A673 (cell line): ENCODE data around the gene APOBEC2. TPM values are rescaled to one million over a fixed set of nuclear protein-coding genes. Genes with fewer than 3 reads are reported as not detected.

Experiments used
- BruUV-seq: library from RNA; stranded (reverse); fragments of 400-500 nt; replicated peaks from 2 replicates; lab custom pipeline; 2021; lab: Mats Ljungman, UMichigan
- CTCF ChIA-PET: fragments of 300-600 bp; sonication (Branson Sonifier 250); formaldehyde crosslinking; loops from one replicate; lab custom pipeline; 2022; ENCODE audit warnings: antibody characterized with exemption; lab: Charles Lee
- POLR2A ChIA-PET: fragments of 300-600 bp; sonication (Branson Sonifier 250); formaldehyde crosslinking; loops from one replicate; lab custom pipeline; 2022; ENCODE audit warnings: antibody characterized with exemption; ENCODE audit not compliant: low non-redundant PET; lab: Charles Lee
- DNase-seq: peaks from one replicate; pipeline ENCODE4 v3.0.0-alpha.2; 2015; ENCODE audit warnings: low spot score
- H3K27ac ChIP-seq: fragments of 200-600 bp; sonication (generic); 2 replicates; pipeline ENCODE4 v1.5.1; 2016; ENCODE audit warnings: mixed run types, low read depth, mild to moderate bottlenecking, mixed read lengths, antibody characterized with exemption, low read length; ENCODE audit not compliant: poor library complexity, severe bottlenecking
- H3K27me3 ChIP-seq: fragments of 200-600 bp; sonication (generic); replicated peaks from 2 replicates; pipeline ENCODE4 v1.6.1; 2017; ENCODE audit warnings: mixed run types, low read depth, mild to moderate bottlenecking, mixed read lengths, antibody characterized with exemption, low read length; ENCODE audit not compliant: insufficient read depth, poor library complexity
- H3K36me3 ChIP-seq: fragments of 200-600 bp; sonication (generic); 2 replicates; pipeline ENCODE4 v1.6.1; 2016; ENCODE audit warnings: mixed run types, mild to moderate bottlenecking, mixed read lengths, antibody characterized with exemption, low read length; ENCODE audit not compliant: insufficient read depth, poor library complexity, severe bottlenecking
- H3K4me1 ChIP-seq: fragments of 200-600 bp; sonication (generic); 2 replicates; pipeline ENCODE4 v1.6.1; 2017; ENCODE audit warnings: mixed run types, mild to moderate bottlenecking, mixed read lengths, antibody characterized with exemption, low read length; ENCODE audit not compliant: insufficient read depth, poor library complexity, severe bottlenecking
- H3K4me3 ChIP-seq: fragments of 200-600 bp; sonication (generic); 2 replicates; pipeline ENCODE4 v1.5.1; 2016; ENCODE audit warnings: low read depth, mixed run types, mild to moderate bottlenecking, mixed read lengths, low read length; ENCODE audit not compliant: poor library complexity, severe bottlenecking
- H3K9me3 ChIP-seq: fragments of 200-600 bp; sonication (generic); 2 replicates; pipeline ENCODE4 v1.6.1; 2016; ENCODE audit warnings: mixed run types, low read depth, mild to moderate bottlenecking, mixed read lengths, antibody characterized with exemption, low read length; ENCODE audit not compliant: poor library complexity, severe bottlenecking
- CTCF ChIP-seq: fragments of 300-800, 200-600 bp; sonication (generic); conservative IDR thresholded peaks from 2 replicates; pipeline ENCODE4 v1.5.1; 2017; ENCODE audit warnings: low read depth, mild to moderate bottlenecking, antibody characterized with exemption, low read length, moderate library complexity, mixed read lengths
- EZH2 ChIP-seq: fragments of 200-600 bp; sonication (generic); IDR thresholded peaks from 2 replicates; pipeline ENCODE4 v1.6.1; 2017; ENCODE audit warnings: borderline replicate concordance, low read depth, mild to moderate bottlenecking, mixed read lengths, antibody characterized with exemption, low read length; ENCODE audit not compliant: poor library complexity, severe bottlenecking
- intact Hi-C: fragments of 100-400 bp; cut with micrococcal nuclease; formaldehyde crosslinking; loops from one replicate; pipeline ENCODE4 v1.10.0; 2022; ENCODE audit not compliant: unreplicated experiment
- total RNA-seq: library from RNA; stranded (reverse); gene quantifications from 2 replicates; pipeline ENCODE4 v1.2.3, GENCODE V29; 2021

The APOBEC2 gene
- total RNA-seq, 1 experiment from 2014 or later: not detected

GRCh38 chr6:41049521-41049920, 3.5 kb upstream of the APOBEC2 start:
- no peaks in the 10 kb centered on the region for H3K36me3 ChIP-seq
- TF ChIP-seq EZH2 (no peak), CTCF (no peak)
- no peak for DNase-seq
- no peaks in the 10 kb centered on the region for H3K9me3 ChIP-seq
- POLR2A ChIA-PET: no interaction called here
- intact Hi-C loops: no loop called here
- BruUV-seq: no TSS peak
- H3K27me3 ChIP-seq: no peaks in the 10 kb centered on the region
- peaks cover 4% of the 10 kb centered on the region for H3K4me1 ChIP-seq
- no peak overlapping the region for H3K4me3 ChIP-seq
- no peak overlapping the region for H3K27ac ChIP-seq
- CTCF ChIA-PET: no interaction called here

GRCh38 chr6:41049955-41050354, 3.0 kb upstream of the APOBEC2 start:
- Histone ChIP-seq H3K36me3 (no peaks in the 10 kb centered on the region), H3K27ac (no peak overlapping the region), H3K9me3 (no peaks in the 10 kb centered on the region), H3K27me3 (no peaks in the 10 kb centered on the region), H3K4me1 (peaks cover 4% of the 10 kb centered on the region), H3K4me3 (no peak overlapping the region)
- BruUV-seq: no TSS peak
- TF ChIP-seq EZH2 (no peak), CTCF (no peak)
- intact Hi-C loops: no loop called here
- ChIA-PET CTCF (no interaction called here), POLR2A (no interaction called here)
- DNase-seq: no peak

GRCh38 chr6:41050536-41050935, 2.5 kb upstream of the APOBEC2 start:
- BruUV-seq: no TSS peak
- intact Hi-C loops: no loop called here
- POLR2A ChIA-PET: no interaction called here
- no peak for DNase-seq
- Histone ChIP-seq H3K4me3 (no peak overlapping the region), H3K36me3 (no peaks in the 10 kb centered on the region), H3K4me1 (peaks cover 4% of the 10 kb centered on the region), H3K27ac (no peak overlapping the region), H3K27me3 (no peaks in the 10 kb centered on the region), H3K9me3 (no peaks in the 10 kb centered on the region)
- TF ChIP-seq EZH2 (no peak), CTCF (no peak)
- CTCF ChIA-PET: no interaction called here
